GM19240 (cell line): ENCODE measurements around the gene ATL3.
"Not testable (repeated sequence)": the region's sequence is repeated elsewhere in the genome, so short reads cannot be mapped to it uniquely, and the experiment has no call there.

ENCODE experiments used
- DNase-seq: peaks from one replicate; pipeline ENCODE4 v3.0.0; 2011; ENCODE audit warnings: low spot score; ENCODE audit not compliant: insufficient read length

ATL3 gene

GRCh38 chr11:63671322-63672155 is at the start of gene ATL3:
TSS of gene ATL3 (minus strand) at chr11:63671376. CDS start at chr11:63671335, 41 bp downstream.
- DNase-seq = peak; percentile 90

- no peak for DNase-seq
Observed at GRCh38 chr11:63720611-63721010, 49.4 kb upstream of the ATL3 start.

- no peak for DNase-seq
Observed at GRCh38 chr11:63719987-63720386, 48.8 kb upstream of the ATL3 start.

GRCh38 chr11:63719001-63719400 is 47.8 kb upstream of the ATL3 start:
- DNase-seq = no peak

GRCh38 chr11:63716046-63716445 is 44.9 kb upstream of the ATL3 start:
- DNase-seq = no peak

- no peak for DNase-seq
Observed at GRCh38 chr11:63713766-63714165, 42.6 kb upstream of the ATL3 start.

GRCh38 chr11:63711838-63712237 is 40.7 kb upstream of the ATL3 start:
- no peak for DNase-seq

GRCh38 chr11:63710476-63711217 is 39.5 kb upstream of the ATL3 start:
- no peak for DNase-seq

- DNase-seq = no peak
Observed at GRCh38 chr11:63709336-63709884, 38.2 kb upstream of the ATL3 start.

GRCh38 chr11:63708764-63709163 is 37.6 kb upstream of the ATL3 start:
- no peak for DNase-seq

- no peak for DNase-seq
Observed at GRCh38 chr11:63705526-63705925, 34.4 kb upstream of the ATL3 start.

GRCh38 chr11:63699896-63700295 is 28.7 kb upstream of the ATL3 start:
- no peak for DNase-seq

GRCh38 chr11:63698976-63699733 is 28.0 kb upstream of the ATL3 start:
- DNase-seq = no peak

- DNase-seq = no peak
Observed at GRCh38 chr11:63694596-63694995, 23.4 kb upstream of the ATL3 start.

GRCh38 chr11:63687845-63688244 is 16.7 kb upstream of the ATL3 start:
- DNase-seq = no peak

- DNase-seq = no peak
Observed at GRCh38 chr11:63686926-63687325, 15.8 kb upstream of the ATL3 start.

- DNase-seq = not testable (repeated sequence)
Observed at GRCh38 chr11:63685158-63685721, 14.1 kb upstream of the ATL3 start.

GRCh38 chr11:63683133-63683991 is 12.2 kb upstream of the ATL3 start:
- no peak for DNase-seq

GRCh38 chr11:63682066-63683021 is 11.2 kb upstream of the ATL3 start:
- DNase-seq = no peak
